GM19463 (cell line): ENCODE results near the gene ITSN2.
"Not testable (repeated sequence)": the region's sequence is repeated elsewhere in the genome, so short reads cannot be mapped to it uniquely, and the experiment has no call there.

Experiments
- ATAC-seq: cut with Tn5 transposase; IDR thresholded peaks from one replicate; pipeline ENCODE4 v1.9.1; 2021; ENCODE audit warnings: mild to moderate bottlenecking, moderate library complexity; ENCODE audit not compliant: unreplicated experiment

Gene ITSN2

GRCh38 chr2:24222946-24223345, 137.4 kb downstream of the ITSN2 start:
- no peak for ATAC-seq

GRCh38 chr2:24221343-24222050, 138.8 kb downstream of the ITSN2 start:
- ATAC-seq, result no peak

GRCh38 chr2:24220554-24221291, 139.6 kb downstream of the ITSN2 start:
- ATAC-seq, result no peak

- ATAC-seq, result peak; percentile 95
These were observed 145.5 kb downstream of the ITSN2 start for GRCh38 chr2:24214880-24215279.

- ATAC-seq, result no peak
These were observed 148.9 kb downstream of the ITSN2 start for GRCh38 chr2:24211408-24211807.

GRCh38 chr2:24210723-24211122, 149.6 kb downstream of the ITSN2 start:
- no peak for ATAC-seq

GRCh38 chr2:24210106-24210455, 150.3 kb downstream of the ITSN2 start:
- ATAC-seq, result no peak

GRCh38 chr2:24209389-24210105, 150.8 kb downstream of the ITSN2 start:
- ATAC-seq, result no peak

GRCh38 chr2:24208490-24208889, 151.8 kb downstream of the ITSN2 start:
- ATAC-seq, result no peak

- ATAC-seq, result no peak
These were observed 153.0 kb downstream of the ITSN2 start for GRCh38 chr2:24207359-24207758.

- ATAC-seq, result no peak
These were observed 153.6 kb downstream of the ITSN2 start for GRCh38 chr2:24206714-24207113.

- ATAC-seq, result no peak
These were observed 154.1 kb downstream of the ITSN2 start for GRCh38 chr2:24206242-24206641.

- ATAC-seq, result no peak
These were observed 155.2 kb downstream of the ITSN2 start for GRCh38 chr2:24205131-24205530.

GRCh38 chr2:24204505-24204904, 155.8 kb downstream of the ITSN2 start:
- ATAC-seq, result no peak

GRCh38 chr2:24203787-24204150, 156.6 kb downstream of the ITSN2 start:
- no peak for ATAC-seq

GRCh38 chr2:24203029-24203786, 157.1 kb downstream of the ITSN2 start:
- ATAC-seq, result no peak

GRCh38 chr2:24200799-24201198, 159.5 kb downstream of the ITSN2 start:
- ATAC-seq, result no peak

GRCh38 chr2:24199968-24200590, 160.3 kb downstream of the ITSN2 start:
- no peak for ATAC-seq

- ATAC-seq, result not testable (repeated sequence)
These were observed 163.1 kb downstream of the ITSN2 start for GRCh38 chr2:24197213-24197612.

- ATAC-seq, result no peak
These were observed 168.5 kb downstream of the ITSN2 start for GRCh38 chr2:24191848-24192247.

- ATAC-seq, result no peak
These were observed 169.2 kb downstream of the ITSN2 start for GRCh38 chr2:24191156-24191555.
